A673 (cell line): ENCODE results near the gene HIPK1. TPM values are rescaled to one million over a fixed set of nuclear protein-coding genes. Genes with fewer than 3 reads are reported as not detected.

ENCODE experiments used
- BruUV-seq: library from RNA; stranded (reverse); fragments of 400-500 nt; replicated peaks from 2 replicates; lab custom pipeline; 2021; lab: Mats Ljungman, UMichigan
- CTCF ChIA-PET: fragments of 300-600 bp; sonication (Branson Sonifier 250); formaldehyde crosslinking; loops from one replicate; lab custom pipeline; 2022; ENCODE audit warnings: antibody characterized with exemption; lab: Charles Lee
- POLR2A ChIA-PET: fragments of 300-600 bp; sonication (Branson Sonifier 250); formaldehyde crosslinking; loops from one replicate; lab custom pipeline; 2022; ENCODE audit warnings: antibody characterized with exemption; ENCODE audit not compliant: low non-redundant PET; lab: Charles Lee
- DNase-seq: peaks from one replicate; pipeline ENCODE4 v3.0.0-alpha.2; 2015; ENCODE audit warnings: low spot score
- H3K27ac ChIP-seq: fragments of 200-600 bp; sonication (generic); 2 replicates; pipeline ENCODE4 v1.5.1; 2016; ENCODE audit warnings: mixed run types, low read depth, mild to moderate bottlenecking, mixed read lengths, antibody characterized with exemption, low read length; ENCODE audit not compliant: poor library complexity, severe bottlenecking
- H3K27me3 ChIP-seq: fragments of 200-600 bp; sonication (generic); replicated peaks from 2 replicates; pipeline ENCODE4 v1.6.1; 2017; ENCODE audit warnings: mixed run types, low read depth, mild to moderate bottlenecking, mixed read lengths, antibody characterized with exemption, low read length; ENCODE audit not compliant: insufficient read depth, poor library complexity
- H3K36me3 ChIP-seq: fragments of 200-600 bp; sonication (generic); 2 replicates; pipeline ENCODE4 v1.6.1; 2016; ENCODE audit warnings: mixed run types, mild to moderate bottlenecking, mixed read lengths, antibody characterized with exemption, low read length; ENCODE audit not compliant: insufficient read depth, poor library complexity, severe bottlenecking
- H3K4me1 ChIP-seq: fragments of 200-600 bp; sonication (generic); 2 replicates; pipeline ENCODE4 v1.6.1; 2017; ENCODE audit warnings: mixed run types, mild to moderate bottlenecking, mixed read lengths, antibody characterized with exemption, low read length; ENCODE audit not compliant: insufficient read depth, poor library complexity, severe bottlenecking
- H3K4me3 ChIP-seq: fragments of 200-600 bp; sonication (generic); 2 replicates; pipeline ENCODE4 v1.5.1; 2016; ENCODE audit warnings: low read depth, mixed run types, mild to moderate bottlenecking, mixed read lengths, low read length; ENCODE audit not compliant: poor library complexity, severe bottlenecking
- H3K9me3 ChIP-seq: fragments of 200-600 bp; sonication (generic); 2 replicates; pipeline ENCODE4 v1.6.1; 2016; ENCODE audit warnings: mixed run types, low read depth, mild to moderate bottlenecking, mixed read lengths, antibody characterized with exemption, low read length; ENCODE audit not compliant: poor library complexity, severe bottlenecking
- CTCF ChIP-seq: fragments of 300-800, 200-600 bp; sonication (generic); conservative IDR thresholded peaks from 2 replicates; pipeline ENCODE4 v1.5.1; 2017; ENCODE audit warnings: low read depth, mild to moderate bottlenecking, antibody characterized with exemption, low read length, moderate library complexity, mixed read lengths
- EZH2 ChIP-seq: fragments of 200-600 bp; sonication (generic); IDR thresholded peaks from 2 replicates; pipeline ENCODE4 v1.6.1; 2017; ENCODE audit warnings: borderline replicate concordance, low read depth, mild to moderate bottlenecking, mixed read lengths, antibody characterized with exemption, low read length; ENCODE audit not compliant: poor library complexity, severe bottlenecking
- intact Hi-C: fragments of 100-400 bp; cut with micrococcal nuclease; formaldehyde crosslinking; loops from one replicate; pipeline ENCODE4 v1.10.0; 2022; ENCODE audit not compliant: unreplicated experiment
- total RNA-seq: library from RNA; stranded (reverse); gene quantifications from 2 replicates; pipeline ENCODE4 v1.2.3, GENCODE V29; 2021

Gene HIPK1
- total RNA-seq, 1 experiment from 2014 or later: 81.3 TPM

- H3K27me3 ChIP-seq: no peaks in the 10 kb centered on the region
- ChIA-PET POLR2A (no interaction called here), CTCF (no interaction called here)
- H3K27ac ChIP-seq: no peak overlapping the region
- TF ChIP-seq CTCF (no peak), EZH2 (no peak)
- intact Hi-C loops: no loop called here
- no peak for DNase-seq
- H3K36me3 ChIP-seq: no peaks in the 10 kb centered on the region
- no peaks in the 10 kb centered on the region for H3K9me3 ChIP-seq
- H3K4me3 ChIP-seq: no peak overlapping the region
- no TSS peak for BruUV-seq
- H3K4me1 ChIP-seq: peaks cover 17% of the 10 kb centered on the region
Observed at GRCh38 chr1:114026797-114027196, 97.7 kb downstream of the HIPK1 start.

Other genes starting within 250 kb of the HIPK1 start
- 57.2 and 59.2 TPM in 2 replicates for gene PHTF1, start 169.8 kb upstream of the HIPK1 start, total RNA-seq
- gene RSBN1, start 116.8 kb upstream of the HIPK1 start, total RNA-seq: 18.3 and 18.7 TPM in 2 replicates
- gene PTPN22, start 57.6 kb upstream of the HIPK1 start, total RNA-seq: 0.09 and 0.26 TPM in 2 replicates
- gene BCL2L15, start 41.7 kb upstream of the HIPK1 start, total RNA-seq: 1.1 TPM in 2 replicates
- 42.7 and 48.9 TPM in 2 replicates for gene AP4B1, start 24.5 kb upstream of the HIPK1 start, total RNA-seq
- gene DCLRE1B, start 24.0 kb upstream of the HIPK1 start, total RNA-seq: 30.2 and 34.6 TPM in 2 replicates
- gene OLFML3, start 50.1 kb downstream of the HIPK1 start, total RNA-seq: 319 and 349 TPM in 2 replicates
- gene SYT6, start 224.5 kb downstream of the HIPK1 start, total RNA-seq: 66.0 and 71.9 TPM in 2 replicates